Right ventricle myocardium inferior (tissue), 1 donor: ENCODE measurements around the gene DYRK1A. TPM values are rescaled to one million over a fixed set of nuclear protein-coding genes. Genes with fewer than 3 reads are reported as not detected.

Experiments used
- ATAC-seq: fragments of 200-7000 bp; cut with Tn5 transposase; one replicate; pipeline ENCODE4 v1.9.1; 2020; ENCODE audit warnings: mild to moderate bottlenecking, moderate library complexity
- DNase-seq: peaks from one replicate; pipeline ENCODE4 v3.0.0; 2021; ENCODE audit errors: missing footprints
- intact Hi-C: fragments of 100-400 bp; cut with DNase I; formaldehyde crosslinking; loops from one replicate; pipeline ENCODE4 v1.11.0; 2022
- total RNA-seq: library from RNA; stranded (reverse); fragmentation: NEBNext Ultra II Directional; extraction: Animal tissue kit (Norgen Biotek cat#: 25700); gene quantifications from one replicate; pipeline ENCODE4 v1.2.1, GENCODE V29; 2021
- donor health status: DM: no; HTN: yes; CAD: no; lungs with severe emphysema.

Gene DYRK1A
- total RNA-seq, 1 donor from 2014 or later, result 63.5 TPM

DNA sequence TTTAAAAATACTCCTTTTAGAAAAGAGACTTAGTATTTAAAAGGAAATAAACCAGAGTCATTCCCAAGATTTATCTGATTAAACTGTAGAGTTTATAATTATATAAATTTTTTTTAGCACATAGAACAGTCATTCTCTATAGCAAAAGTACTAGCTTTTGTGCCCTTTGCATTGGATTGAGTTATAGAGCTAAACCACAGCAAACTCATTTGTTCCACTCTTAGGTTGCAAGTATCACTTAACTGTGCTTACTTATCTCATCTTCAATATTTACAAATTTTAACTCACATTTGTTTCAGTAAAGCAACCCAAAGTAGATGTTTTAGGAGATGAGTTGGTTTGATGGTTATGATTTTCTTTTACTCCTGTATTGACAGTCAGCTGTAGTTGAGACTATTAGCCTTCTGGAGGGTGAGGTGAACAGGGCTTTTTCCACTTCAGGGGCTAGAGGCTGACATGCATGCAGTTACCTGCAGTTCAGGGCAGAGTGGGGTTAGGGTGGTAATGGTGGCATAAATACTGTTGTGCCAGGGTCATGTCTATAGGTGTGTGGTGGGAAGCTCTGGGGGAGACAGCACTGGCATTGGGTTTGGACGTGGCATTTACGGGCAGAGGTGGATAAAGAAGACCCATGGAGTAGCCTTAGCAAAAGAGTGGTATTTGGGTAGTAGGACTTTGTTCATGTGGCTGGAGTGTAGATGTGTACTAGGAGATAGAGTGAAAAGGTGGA, 42.1 kb downstream of the DYRK1A start:
- DNase-seq (no peak), ATAC-seq (no peak)
- intact Hi-C loops, result loop anchor here (5.0 kb wide), 1 partner anchor 36 kb away; no protein-coding TSS in a partner anchor

DNA sequence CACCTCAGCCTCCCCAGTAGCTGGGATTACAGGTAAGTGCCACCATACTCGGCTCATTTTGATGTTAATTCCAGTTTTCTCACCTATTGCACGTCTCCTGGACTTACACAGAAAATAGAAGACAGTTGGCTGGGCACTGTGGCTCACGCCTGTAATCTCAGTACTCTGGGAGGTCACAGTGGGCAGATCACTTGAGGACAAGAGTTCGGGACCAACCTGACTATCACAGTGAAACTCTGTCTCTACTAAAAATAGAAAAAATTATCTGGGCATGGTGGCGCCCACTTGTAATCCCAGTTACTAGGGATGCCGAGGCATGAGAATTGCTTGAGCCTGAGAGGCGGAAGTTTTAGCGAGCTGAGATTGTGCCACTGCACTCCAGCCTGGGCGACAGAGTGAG, 44.1 kb downstream of the DYRK1A start:
- ATAC-seq, result no peak
- intact Hi-C loops, result no loop called here
- DNase-seq, result no peak

DNA sequence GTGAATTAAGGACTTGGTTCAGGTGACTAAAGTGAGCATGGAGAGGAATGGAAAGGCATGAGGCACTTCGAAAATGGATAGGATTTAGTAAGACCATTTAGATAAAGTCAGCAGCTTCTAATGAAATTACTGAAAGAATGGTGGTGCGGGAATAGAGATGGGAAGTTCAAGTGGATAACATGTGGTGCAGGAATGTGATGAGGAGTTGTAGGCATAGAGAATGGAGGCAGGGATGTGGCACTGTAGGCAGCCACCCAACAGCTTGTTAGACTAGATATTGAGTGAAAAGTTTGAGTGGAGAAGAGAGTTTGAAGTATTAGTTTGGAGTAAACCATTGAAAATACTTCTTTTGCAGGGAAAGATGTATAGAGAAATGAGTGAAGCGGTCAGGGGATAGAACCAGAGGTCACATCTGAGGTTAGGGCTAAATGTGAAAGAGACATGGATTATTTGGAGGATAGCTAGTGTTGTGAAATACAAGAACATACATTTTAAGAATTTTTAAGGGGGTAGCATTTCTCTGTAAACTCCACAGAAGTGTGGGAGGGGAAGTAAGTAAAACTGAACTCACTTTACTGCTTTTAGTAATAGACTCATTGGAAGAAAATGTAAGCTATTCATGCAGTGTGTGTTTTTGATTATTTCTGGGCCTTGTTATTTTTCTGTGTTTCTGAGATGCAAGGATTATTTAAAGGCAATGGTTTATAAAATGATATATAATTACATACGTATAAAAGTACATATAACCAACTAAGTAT, 46.2 kb downstream of the DYRK1A start:
- intact Hi-C loops, result no loop called here
- ATAC-seq, result no peak
- no peak for DNase-seq

- ATAC-seq (no peak), DNase-seq (no peak)
- intact Hi-C loops, result no loop called here
Measured at GRCh38 chr21:37413553-37414291, 47.1 kb downstream of the DYRK1A start.

DNA sequence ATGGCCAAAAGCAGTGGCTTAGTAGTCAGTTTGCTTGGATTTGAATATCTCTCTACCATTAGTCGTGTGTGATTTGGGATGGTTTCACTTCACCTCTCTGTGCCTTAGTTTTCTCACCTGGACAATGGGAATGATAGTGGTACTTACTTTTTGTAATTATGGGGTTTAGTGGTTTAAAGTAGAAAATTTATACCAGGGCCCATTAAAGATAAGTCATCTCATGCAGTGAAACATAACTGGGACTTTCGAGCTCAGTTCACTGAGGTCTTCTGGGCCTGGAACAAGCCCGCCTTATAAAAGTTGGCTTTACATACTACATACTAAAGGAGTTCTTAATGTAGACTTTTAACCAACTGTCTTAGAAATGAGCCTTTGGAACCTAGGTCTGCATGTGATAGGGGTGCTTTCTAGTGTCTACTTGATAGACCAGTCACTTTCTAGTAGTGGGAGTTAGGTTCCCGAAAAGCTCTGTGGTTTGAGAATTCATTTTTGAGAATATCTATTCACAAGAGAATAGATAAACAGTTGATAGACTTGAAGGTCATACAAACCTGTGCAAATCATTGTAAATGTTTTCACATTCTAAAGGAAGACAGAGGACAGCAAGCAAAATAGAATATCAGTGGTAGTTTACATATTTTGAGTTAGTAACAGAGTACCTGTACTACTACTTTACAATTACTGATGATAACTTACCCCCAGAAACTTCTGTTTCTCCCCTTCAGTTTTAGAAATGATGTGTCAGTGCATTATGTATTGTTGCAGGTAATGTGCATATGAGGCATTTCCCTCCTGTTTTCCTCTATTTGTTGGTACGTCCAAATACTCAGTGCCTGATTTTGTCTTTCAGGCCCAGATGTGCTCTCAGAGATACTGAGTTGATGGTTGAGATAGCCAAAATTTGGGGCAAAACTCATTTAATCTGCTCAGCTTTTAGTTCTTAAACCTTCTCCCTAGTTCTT, 48.0 kb downstream of the DYRK1A start:
- ATAC-seq (no peak), DNase-seq (no peak)
- intact Hi-C loops, result no loop called here

DNA sequence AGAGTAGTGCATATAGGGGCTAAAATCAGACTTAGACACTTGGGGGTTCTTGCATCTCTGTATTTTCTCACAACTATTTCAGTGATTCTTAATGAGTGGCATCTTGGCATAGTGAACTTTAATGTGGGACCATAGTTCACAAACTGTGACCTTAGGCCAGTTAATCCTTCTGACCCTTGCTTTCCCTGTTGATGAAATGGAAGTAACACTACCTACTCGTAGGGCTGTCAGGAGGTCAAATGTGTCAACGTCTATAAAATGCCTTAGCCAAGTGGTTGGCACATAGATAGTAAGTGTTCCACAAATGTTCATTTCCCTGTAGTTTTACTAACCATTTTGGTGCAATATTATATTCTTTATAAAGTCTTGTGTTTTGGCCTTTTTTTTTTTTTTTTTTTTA, 49.4 kb downstream of the DYRK1A start:
- intact Hi-C loops, result no loop called here

GRCh38 chr21:37416914-37417313, 50.3 kb downstream of the DYRK1A start:
- DNase-seq (no peak), ATAC-seq (no peak)
- intact Hi-C loops, result no loop called here

More for the DNA sequence above, 49.4 kb downstream of the DYRK1A start:
- DNase-seq (no peak), ATAC-seq (no peak)

DNA sequence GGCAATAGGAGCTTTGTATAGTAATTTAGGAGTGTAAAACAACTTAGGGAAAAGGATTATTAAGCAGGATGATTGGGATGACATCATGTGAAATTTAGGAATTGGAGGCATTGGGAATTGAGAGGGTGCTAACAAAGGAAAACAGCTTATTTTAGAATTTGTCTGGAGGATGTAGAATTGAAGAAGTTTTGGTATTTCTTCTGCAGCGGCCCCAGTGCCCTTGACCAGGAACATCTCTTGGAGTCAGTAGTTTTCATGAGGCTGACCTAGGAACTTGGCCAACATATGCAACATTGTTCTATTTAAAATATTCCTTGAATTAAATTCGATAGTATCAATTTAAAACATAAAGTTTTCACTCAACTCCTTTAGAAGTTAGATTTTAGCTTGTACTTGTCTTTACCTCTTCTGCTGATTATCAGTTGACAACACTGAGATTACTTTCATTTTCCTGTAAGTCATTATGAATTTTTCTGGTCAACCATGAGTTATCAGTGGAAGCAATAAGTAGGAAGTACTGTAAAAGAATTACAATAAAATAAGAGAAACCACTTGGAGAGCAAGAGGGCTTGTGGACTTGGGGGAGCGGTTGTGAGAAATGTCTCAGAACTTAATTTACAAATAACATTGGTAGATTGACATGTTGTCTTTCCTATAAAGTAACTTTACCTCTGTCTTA, 52.8 kb downstream of the DYRK1A start:
- DNase-seq (no peak), ATAC-seq (no peak)
- intact Hi-C loops, result no loop called here

DNA sequence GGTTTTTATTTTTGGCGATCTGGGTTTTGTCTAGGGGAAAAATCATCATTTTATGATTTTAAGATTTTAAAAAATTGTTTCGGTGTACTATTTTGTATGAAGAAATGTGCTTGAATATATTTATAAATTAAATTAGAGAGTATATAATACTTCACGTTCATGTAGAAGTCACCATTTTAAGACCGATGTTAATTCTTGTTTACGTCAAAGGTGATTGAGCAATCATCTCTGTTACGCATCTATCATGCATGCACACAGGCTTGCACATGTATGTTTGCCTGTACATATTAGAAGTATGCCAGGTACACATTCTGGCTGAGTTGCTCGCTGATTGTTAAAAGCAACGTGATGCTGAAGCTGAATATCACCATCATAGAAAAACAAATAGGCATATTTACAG, 54.7 kb downstream of the DYRK1A start:
- DNase-seq, result no peak
- intact Hi-C loops, result no loop called here
- no peak for ATAC-seq

DNA sequence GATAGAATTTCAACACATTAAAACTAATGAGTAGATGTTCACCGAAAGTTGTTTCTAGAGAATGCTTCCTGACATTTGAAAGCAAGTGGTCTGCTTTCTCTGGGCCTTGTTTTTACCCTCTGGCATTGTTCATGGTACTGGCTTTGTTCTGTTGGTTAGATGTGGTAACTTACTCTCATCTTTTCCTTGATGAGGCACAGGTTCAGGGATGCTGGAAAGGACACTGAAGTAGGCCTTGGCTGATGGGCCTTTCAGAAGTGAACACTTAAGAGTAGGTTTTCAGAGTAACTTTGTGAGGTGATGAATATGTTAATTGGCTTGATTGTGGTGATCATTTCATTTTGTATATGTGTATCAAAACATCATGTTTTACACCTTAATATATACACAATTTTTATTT, 55.8 kb downstream of the DYRK1A start:
- DNase-seq, result no peak
- intact Hi-C loops, result no loop called here
- no peak for ATAC-seq

DNA sequence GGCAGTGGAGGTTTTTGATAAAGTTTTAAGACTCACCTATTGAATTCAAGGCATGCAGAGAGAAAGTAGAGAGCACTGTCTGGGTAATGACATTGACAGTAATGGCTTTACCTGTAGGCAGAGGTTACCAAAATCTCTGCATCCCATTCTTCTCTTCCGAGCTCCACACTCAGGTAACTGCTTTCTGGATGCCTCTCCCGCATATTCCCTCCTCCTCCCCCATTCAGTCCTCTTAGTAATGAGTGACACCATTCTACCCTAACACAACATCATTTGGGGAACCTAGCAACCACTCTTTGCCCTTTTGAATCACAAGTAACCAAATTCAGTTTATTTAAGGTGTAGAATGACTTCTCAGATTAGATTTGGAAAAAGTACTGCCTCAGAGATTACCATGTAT, 56.5 kb downstream of the DYRK1A start:
- intact Hi-C loops, result no loop called here
- no peak for ATAC-seq
- DNase-seq, result no peak

DNA sequence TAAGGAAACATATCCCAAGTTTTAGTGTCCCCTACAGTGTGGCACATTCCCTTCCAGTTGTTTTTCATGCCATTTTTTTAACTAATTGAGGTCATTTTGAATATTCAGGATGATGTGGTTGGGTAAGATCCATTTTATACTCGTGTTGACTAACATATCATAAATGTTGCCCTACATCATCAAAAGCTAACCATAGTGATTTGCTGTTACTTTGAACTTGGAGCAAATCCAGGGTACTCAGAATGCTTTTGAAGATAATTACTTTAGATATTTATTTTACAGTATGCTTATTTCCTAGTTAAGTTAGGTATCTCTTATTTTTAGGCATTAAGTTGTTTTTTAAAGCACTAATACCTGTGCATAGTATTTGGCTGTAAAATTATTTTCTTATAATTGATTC, 57.8 kb downstream of the DYRK1A start:
- DNase-seq, result no peak
- no peak for ATAC-seq
- intact Hi-C loops, result no loop called here

GRCh38 chr21:37425001-37425400, 58.4 kb downstream of the DYRK1A start:
- intact Hi-C loops, result loop anchor here (5.0 kb wide), 1 partner anchor 58 kb away; the partner anchor contains the start of gene DYRK1A
- ATAC-seq, result peak; percentile 37
- no peak for DNase-seq

DNA sequence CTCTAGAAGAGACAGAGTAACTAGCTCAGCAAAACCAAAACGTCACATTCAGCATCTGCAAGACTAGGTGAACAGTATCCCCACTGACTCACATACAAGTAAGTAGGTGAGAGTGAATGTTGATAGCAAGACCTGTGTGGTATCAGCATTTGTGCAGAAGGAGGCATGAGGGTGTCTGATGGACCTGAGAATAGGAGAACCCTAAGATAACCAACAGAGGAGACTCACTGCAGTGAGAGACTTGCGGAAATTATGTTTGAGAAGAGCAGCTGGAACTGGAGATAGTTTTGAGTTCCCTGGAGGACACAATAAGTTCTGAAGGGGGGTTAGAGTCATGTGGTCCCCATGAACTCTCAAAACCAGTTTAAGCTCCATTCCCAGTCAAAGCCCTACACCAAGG, 59.1 kb downstream of the DYRK1A start:
- DNase-seq, result no peak
- peak; percentile 21 for ATAC-seq
- intact Hi-C loops, result loop anchor here (5.0 kb wide), 1 partner anchor 58 kb away; the partner anchor contains the start of gene DYRK1A

GRCh38 chr21:37427221-37427620, 60.6 kb downstream of the DYRK1A start:
- intact Hi-C loops, result loop anchor here (5.0 kb wide), 1 partner anchor 60 kb away; the partner anchor contains the start of gene DYRK1A
- DNase-seq (no peak), ATAC-seq (no peak)

DNA sequence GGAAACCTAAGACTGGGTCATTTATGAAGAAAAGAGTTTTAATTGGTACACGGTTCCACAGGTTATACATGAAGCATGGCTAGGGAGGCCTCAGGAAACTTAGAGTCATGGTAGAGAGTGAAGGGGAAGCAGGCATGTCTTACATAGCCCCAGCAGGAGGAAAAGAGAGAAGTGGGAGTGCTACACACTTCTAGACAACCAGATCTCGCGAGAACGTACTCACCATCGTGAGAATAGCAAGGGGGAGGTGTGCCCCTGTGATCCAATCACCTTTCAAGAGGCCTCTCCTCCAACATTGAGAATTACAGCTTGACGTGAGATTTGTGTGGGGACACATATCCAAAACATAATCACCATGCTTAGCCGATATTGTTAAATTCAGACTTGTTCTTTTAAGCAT, 62.8 kb downstream of the DYRK1A start:
- ATAC-seq (no peak), DNase-seq (no peak)
- intact Hi-C loops, result loop anchor here (5.0 kb wide), 1 partner anchor 62 kb away; the partner anchor contains the start of gene DYRK1A

DNA sequence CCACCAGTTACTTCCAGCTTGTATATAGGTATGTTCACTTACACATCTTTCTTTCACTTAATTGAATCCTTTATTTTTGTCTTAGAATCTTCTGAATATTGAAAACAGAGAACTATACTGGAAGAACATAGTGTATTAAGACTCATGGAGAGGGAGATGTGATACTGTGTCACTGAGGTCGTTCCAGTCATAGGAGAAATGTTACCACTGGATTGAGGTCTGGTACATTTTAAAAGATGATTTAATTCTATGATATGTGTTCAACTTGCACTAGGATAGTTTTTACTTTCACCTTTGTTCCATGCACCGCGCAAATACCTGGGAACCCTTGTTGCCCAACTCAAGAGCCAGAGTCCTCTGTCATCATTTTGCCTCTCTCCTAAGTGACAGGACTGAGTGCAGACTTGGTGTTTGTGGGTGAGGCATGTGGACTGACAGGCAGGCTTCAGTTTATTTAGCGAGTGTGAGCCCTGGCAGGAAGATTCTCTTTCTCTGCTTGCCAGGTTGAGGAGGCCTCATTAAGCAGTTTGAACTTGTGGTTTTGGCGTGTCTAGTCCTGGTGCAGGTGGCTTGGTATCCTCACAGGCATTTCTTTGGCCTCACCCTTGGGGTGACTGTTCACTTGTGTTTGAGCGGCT, 63.7 kb downstream of the DYRK1A start:
- no peak for DNase-seq
- ATAC-seq, result peak; percentile 47
- intact Hi-C loops, result no loop called here
